HEK293 (cell line): Measurements from ENCODE around the gene FAM193A.

Experiments used
- CTCF ChIA-PET: fragments of 350-600 bp; formaldehyde crosslinking; extraction: SDS; loops from one replicate; lab custom pipeline; 2021; ENCODE audit warnings: antibody characterized with exemption; lab: Yijun Ruan, JAX
- POLR2A ChIA-PET: fragments of 300-600 bp; formaldehyde crosslinking; extraction: SDS; loops from one replicate; lab custom pipeline; 2020; ENCODE audit warnings: antibody characterized with exemption, inconsistent platforms; lab: Yijun Ruan, JAX
- H3K27ac ChIP-seq: fragments of 200-500 bp; sonication (Bioruptor generic); 2 replicates; pipeline ENCODE4 v1.5.1; 2014; ENCODE audit warnings: low read depth, low read length, control low read depth, inconsistent platforms; ENCODE audit errors: extremely low read depth
- H3K36me3 ChIP-seq, 2 experiments: fragments of 200-500 bp in 1 of 2; sonication (Bioruptor generic) in 1 of 2; 1 replicate in 1 of 2; 2 replicates in 1 of 2; pipeline ENCODE4 v1.5.1; 2014 to 2017; ENCODE audit warnings: inconsistent platforms in 2 of 2, low read length in 2 of 2; ENCODE audit not compliant: control insufficient read depth in 2 of 2, insufficient read depth in 1 of 2
- H3K4me1 ChIP-seq: fragments of 200-500 bp; sonication (Bioruptor generic); 2 replicates; pipeline ENCODE4 v1.5.1; 2014; ENCODE audit warnings: mild to moderate bottlenecking, low read length, inconsistent platforms; ENCODE audit not compliant: control insufficient read depth, insufficient read depth
- H3K4me3 ChIP-seq: 2 replicates; pipeline ENCODE4 v1.5.1; 2011; ENCODE audit warnings: low read depth, mild to moderate bottlenecking, control low read depth, low read length, moderate library complexity
- H3K9me3 ChIP-seq: fragments of 200-500 bp; sonication (Bioruptor generic); 2 replicates; pipeline ENCODE4 v1.5.1; 2014; ENCODE audit warnings: low read depth, low read length, inconsistent platforms; ENCODE audit not compliant: control insufficient read depth, insufficient read depth
- KLF1 ChIP-seq: fragments of 450-650 bp; formaldehyde crosslinking; IDR thresholded peaks from 2 replicates; pipeline ENCODE4 v1.5.1; 2016; ENCODE audit warnings: missing biosample characterization, missing genetic modification characterization
- KLF17 ChIP-seq: fragments of 450-650 bp; formaldehyde crosslinking; IDR thresholded peaks from 2 replicates; pipeline ENCODE4 v1.5.1; 2016; ENCODE audit warnings: missing biosample characterization, missing genetic modification characterization
- MEIS1 ChIP-seq: sonication (generic); formaldehyde crosslinking; IDR thresholded peaks from 2 replicates; pipeline ENCODE4 v1.8.1; 2022; ENCODE audit warnings: missing genetic modification reagents, mild to moderate bottlenecking, borderline replicate concordance
- MYNN ChIP-seq: fragments of 450-650 bp; formaldehyde crosslinking; IDR thresholded peaks from 2 replicates; pipeline ENCODE4 v1.5.1; 2016; ENCODE audit warnings: missing biosample characterization, missing genetic modification characterization, borderline replicate concordance
- PRDM2 ChIP-seq: fragments of 450-650 bp; formaldehyde crosslinking; IDR thresholded peaks from 2 replicates; pipeline ENCODE4 v1.5.1; 2016; ENCODE audit warnings: missing biosample characterization, missing genetic modification characterization, borderline replicate concordance
- SP3 ChIP-seq: fragments of 450-650 bp; formaldehyde crosslinking; IDR thresholded peaks from 2 replicates; pipeline ENCODE4 v1.5.1; 2016; ENCODE audit warnings: missing biosample characterization, missing genetic modification characterization
- ZBTB10 ChIP-seq: fragments of 450-650 bp; formaldehyde crosslinking; IDR thresholded peaks from 2 replicates; pipeline ENCODE4 v1.5.1; 2016; ENCODE audit warnings: missing biosample characterization, missing genetic modification characterization
- ZFHX2 ChIP-seq: fragments of 450-650 bp; formaldehyde crosslinking; conservative IDR thresholded peaks from 2 replicates; pipeline ENCODE4 v1.5.1; 2016; ENCODE audit warnings: missing biosample characterization, missing genetic modification characterization
- ZIC2 ChIP-seq: fragments of 450-650 bp; formaldehyde crosslinking; IDR thresholded peaks from 2 replicates; pipeline ENCODE4 v1.5.1; 2016; ENCODE audit warnings: missing biosample characterization, missing genetic modification characterization
- ZNF157 ChIP-seq: fragments of 450-650 bp; formaldehyde crosslinking; IDR thresholded peaks from 2 replicates; pipeline ENCODE4 v1.5.1; 2016; ENCODE audit warnings: missing biosample characterization, missing genetic modification characterization
- ZNF175 ChIP-seq: fragments of 450-650 bp; formaldehyde crosslinking; IDR thresholded peaks from 2 replicates; pipeline ENCODE4 v1.5.1; 2016; ENCODE audit warnings: missing biosample characterization, missing genetic modification characterization
- ZNF610 ChIP-seq: fragments of 450-650 bp; formaldehyde crosslinking; IDR thresholded peaks from 2 replicates; pipeline ENCODE4 v1.5.1; 2016; ENCODE audit warnings: missing biosample characterization, missing genetic modification characterization, borderline replicate concordance
- ZNF623 ChIP-seq: fragments of 450-650 bp; formaldehyde crosslinking; IDR thresholded peaks from 2 replicates; pipeline ENCODE4 v1.5.1; 2016; ENCODE audit warnings: missing biosample characterization, missing genetic modification characterization
- ZNF670 ChIP-seq: fragments of 450-650 bp; formaldehyde crosslinking; IDR thresholded peaks from 2 replicates; pipeline ENCODE4 v1.5.1; 2016; ENCODE audit warnings: missing biosample characterization, missing genetic modification characterization, low read depth
- ZNF792 ChIP-seq: fragments of 450-650 bp; formaldehyde crosslinking; IDR thresholded peaks from 2 replicates; pipeline ENCODE4 v1.5.1; 2016; ENCODE audit warnings: missing biosample characterization, missing genetic modification characterization
- TF ChIP-seq, protein P1 (sequence below): fragments of 450-650 bp; formaldehyde crosslinking; IDR thresholded peaks from 2 replicates; pipeline ENCODE4 v1.5.1; 2017; ENCODE audit warnings: missing biosample characterization, missing genetic modification characterization

The FAM193A gene

GRCh38 chr4:2750719-2751605 is 214.5 kb downstream of the FAM193A start:
- POLR2A ChIA-PET, result interaction anchor here (0.7 kb wide), 1 partner anchor 215 kb away, joined by 3 read pairs; no protein-coding TSS in a partner anchor
- Histone ChIP-seq H3K9me3 (no peaks in the 10 kb centered on the region), H3K4me3 (no peak overlapping the region)
- TF ChIP-seq KLF1 (peak; percentile 74), ZNF670 (tag by site-specific recombination) (no peak), ZNF175 (tag by site-specific recombination) (no peak), ZFHX2 (no peak)
- TF ChIP-seq, all 188 proteins: peak for 1
- H3K4me1 ChIP-seq, result no peaks in the 10 kb centered on the region
- CTCF ChIA-PET, result interaction anchor here (0.6 kb wide), 2 partner anchors 47 to 152 kb away, joined by 3 read pairs; no protein-coding TSS in a partner anchor
- peaks cover 0 to 30% of the 10 kb centered on the region in 2 experiments; a peak in 2 of 3 replicates for H3K36me3 ChIP-seq
- no peak overlapping the region for H3K27ac ChIP-seq

- POLR2A ChIA-PET, result no interaction called here
- H3K27ac ChIP-seq, result no peak overlapping the region
- CTCF ChIA-PET, result no interaction called here
- no peaks in the 10 kb centered on the region for H3K4me1 ChIP-seq
- H3K4me3 ChIP-seq, result no peak overlapping the region
- no peaks in the 10 kb centered on the region for H3K9me3 ChIP-seq
- peak; percentile 84 for TF ChIP-seq ZNF157 (tag by site-specific recombination)
- TF ChIP-seq MYNN (tag by site-specific recombination), result no peak
- H3K36me3 ChIP-seq, result peaks cover 0 to 11% of the 10 kb centered on the region in 2 experiments; a peak in 2 of 3 replicates
Observed at GRCh38 chr4:2753436-2753835, 217.0 kb downstream of the FAM193A start.

DNA sequence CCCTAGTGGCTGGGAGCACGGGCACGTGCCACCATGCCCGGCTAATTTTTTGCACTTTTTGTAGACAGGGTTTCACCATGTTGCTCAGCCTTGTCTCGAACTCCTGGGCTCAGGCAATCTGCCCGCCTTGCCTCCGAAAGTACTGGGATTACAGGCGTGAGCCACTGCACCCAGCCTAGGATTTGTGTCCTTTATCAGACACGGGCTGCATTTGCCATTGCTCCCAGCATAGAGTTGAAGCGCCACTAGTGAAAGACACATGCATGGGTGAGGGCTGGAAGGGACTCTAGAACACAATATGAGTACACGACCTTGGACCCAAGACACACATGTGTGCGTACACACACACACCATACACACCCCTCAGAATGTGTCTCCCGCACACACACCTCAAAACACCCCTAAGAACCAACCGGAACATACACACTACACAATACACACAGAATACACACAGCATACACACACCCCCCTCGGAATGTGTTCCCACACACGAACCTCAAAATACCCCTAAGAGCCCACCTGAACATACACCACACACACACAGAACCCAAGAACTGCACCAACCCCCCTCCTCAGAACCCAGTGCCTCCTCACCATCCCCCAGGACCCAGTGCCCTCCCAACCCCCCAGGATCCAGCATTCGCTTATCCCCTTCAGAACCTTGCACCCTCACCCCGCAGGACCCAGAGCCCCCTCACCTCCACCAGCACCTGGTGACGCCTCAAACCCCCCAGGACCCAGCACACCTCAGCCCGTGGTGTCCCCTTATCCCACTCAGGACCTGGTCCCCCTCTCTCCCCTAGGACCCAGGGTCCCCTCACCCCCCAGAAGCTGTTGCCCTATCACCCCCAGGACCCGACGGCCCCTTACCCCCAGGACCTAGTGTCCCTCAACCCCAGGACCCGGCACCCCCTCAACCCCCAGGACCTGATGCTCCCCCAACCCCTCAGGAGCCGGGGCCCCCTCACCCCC is 218.7 kb downstream of the FAM193A start:
- H3K9me3 ChIP-seq, result no peaks in the 10 kb centered on the region
- no peaks in the 10 kb centered on the region for H3K4me1 ChIP-seq
- ChIA-PET CTCF (interaction anchor here (0.6 to 1.1 kb wide), 4 partner anchors 9 to 199 kb away, joined by 3 to 4 read pairs (median 3); no protein-coding TSS in a partner anchor), POLR2A (interaction anchor here (1.1 kb wide), 1 partner anchor 17 kb away, joined by 3 read pairs; no protein-coding TSS in a partner anchor)
- H3K4me3 ChIP-seq, result peak overlapping the region; percentile 64
- H3K27ac ChIP-seq, result no peak overlapping the region; the same call in 1 of the 2 replicates
- peaks cover 0 to 11% of the 10 kb centered on the region in 2 experiments; a peak in 1 of 3 replicates for H3K36me3 ChIP-seq
- TF ChIP-seq ZIC2 (no peak), ZNF623 (tag by site-specific recombination) (no peak), ZNF610 (no peak), PRDM2 (tag by site-specific recombination) (no peak), KLF17 (tag by site-specific recombination) (no peak), ZBTB10 (peak; percentile 35; the same call in 1 of the 2 replicates), SP3 (tag by site-specific recombination) (no peak), MEIS1 (CRISPR knock-in tag) (no peak), ZNF792 (tag by site-specific recombination) (no peak)
- TF ChIP-seq, protein P1, sequence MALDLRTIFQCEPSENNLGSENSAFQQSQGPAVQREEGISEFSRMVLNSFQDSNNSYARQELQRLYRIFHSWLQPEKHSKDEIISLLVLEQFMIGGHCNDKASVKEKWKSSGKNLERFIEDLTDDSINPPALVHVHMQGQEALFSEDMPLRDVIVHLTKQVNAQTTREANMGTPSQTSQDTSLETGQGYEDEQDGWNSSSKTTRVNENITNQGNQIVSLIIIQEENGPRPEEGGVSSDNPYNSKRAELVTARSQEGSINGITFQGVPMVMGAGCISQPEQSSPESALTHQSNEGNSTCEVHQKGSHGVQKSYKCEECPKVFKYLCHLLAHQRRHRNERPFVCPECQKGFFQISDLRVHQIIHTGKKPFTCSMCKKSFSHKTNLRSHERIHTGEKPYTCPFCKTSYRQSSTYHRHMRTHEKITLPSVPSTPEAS, result peak; percentile 22; the same call in 1 of the 2 replicates
